ENCODE results near the gene PRKAR2B. TPM values are rescaled to one million over a fixed set of nuclear protein-coding genes. Genes with fewer than 3 reads are reported as not detected.

PRKAR2B gene
- total RNA-seq, 1 donor from 2014 or later = 1.0 TPM

- no peak for DNase-seq (ENCODE audit: low spot score)
- intact Hi-C loops (cut with micrococcal nuclease) = no loop called here
- Mint-ChIP-seq H3K36me3 (ENCODE audit: low read depth) (peaks cover 32% of the 10 kb centered on the region), H3K4me3 (no peak overlapping the region), H3K9me3 (peaks cover 9% of the 10 kb centered on the region), H3K27ac (no peak overlapping the region), H3K4me1 (ENCODE audit: low read depth) (no peaks in the 10 kb centered on the region), H3K27me3 (ENCODE audit: insufficient read depth) (no peaks in the 10 kb centered on the region)
These were observed 165.1 kb downstream of the PRKAR2B start for GRCh38 chr7:107209565-107209964.

- Mint-ChIP-seq H3K36me3 (ENCODE audit: low read depth) (peaks cover 32% of the 10 kb centered on the region), H3K4me3 (no peak overlapping the region), H3K27ac (no peak overlapping the region), H3K9me3 (peaks cover 16% of the 10 kb centered on the region), H3K4me1 (ENCODE audit: low read depth) (no peaks in the 10 kb centered on the region), H3K27me3 (ENCODE audit: insufficient read depth) (no peaks in the 10 kb centered on the region)
- DNase-seq (ENCODE audit: low spot score) = no peak
- intact Hi-C loops (cut with micrococcal nuclease) = no loop called here
These were observed 165.9 kb downstream of the PRKAR2B start for GRCh38 chr7:107210400-107210799.

Other genes with a start within 250 kb of the PRKAR2B start
- 38.7 and 39.3 TPM in 2 replicates for gene PIK3CG, start 179.4 kb upstream of the PRKAR2B start, total RNA-seq
- gene HBP1, start 124.3 kb downstream of the PRKAR2B start, total RNA-seq = 15.2 and 16.6 TPM in 2 replicates

Measured in activated T-helper 1 cell treated with anti-CD3 and anti-CD28 coated beads, Interleukin-12 subunit alpha, Interleukin-12 subunit beta, Interleukin-2, Interleukin-4 antibody, amounts not matched to agents 30 ng/mL and 10 ng/mL and 1 ng/mL, durations not matched to agents 14 hours and 24 hours and 36 hours (primary cell).